ENCODE measurements around the gene MLLT1. TPM values are rescaled to one million over a fixed set of nuclear protein-coding genes. Genes with fewer than 3 reads are reported as not detected.

MLLT1 gene
- total RNA-seq, 4 donors from 2014 or later: 7.0 to 19.0 (median 10.4) TPM

- no peak for TF ChIP-seq CTCF (IDR thresholded peaks at IDR 0.05; ENCODE audit: low read depth)
Observed at GRCh38 chr19:6253954-6254733, 25.6 kb downstream of the MLLT1 start.

GRCh38 chr19:6252066-6252465 lies 27.7 kb downstream of the MLLT1 start:
- no peak for TF ChIP-seq CTCF (IDR thresholded peaks at IDR 0.05; ENCODE audit: low read depth)

GRCh38 chr19:6250909-6251308 lies 28.9 kb downstream of the MLLT1 start:
- no peak for TF ChIP-seq CTCF (IDR thresholded peaks at IDR 0.05; ENCODE audit: low read depth)

GRCh38 chr19:6250024-6250615 lies 29.7 kb downstream of the MLLT1 start:
- no peak for TF ChIP-seq CTCF (IDR thresholded peaks at IDR 0.05; ENCODE audit: low read depth)

GRCh38 chr19:6249296-6249695 lies 30.5 kb downstream of the MLLT1 start:
- TF ChIP-seq CTCF (IDR thresholded peaks at IDR 0.05; ENCODE audit: low read depth): no peak

GRCh38 chr19:6248844-6249243 lies 30.9 kb downstream of the MLLT1 start:
- no peak for TF ChIP-seq CTCF (IDR thresholded peaks at IDR 0.05; ENCODE audit: low read depth)

- no peak for TF ChIP-seq CTCF (IDR thresholded peaks at IDR 0.05; ENCODE audit: low read depth)
Observed at GRCh38 chr19:6248341-6248740, 31.4 kb downstream of the MLLT1 start.

All from subcutaneous adipose tissue (tissue), 4 donors.